ENCODE data around the gene KIAA0930.

GRCh38 chr22:45194686-45195085, 46.0 kb downstream of the KIAA0930 start:
- TF ChIP-seq CTCF (IDR thresholded peaks at IDR 0.05) (no peak), POLR2AphosphoS5 (IDR thresholded peaks at IDR 0.05) (no peak), POLR2A (IDR thresholded peaks at IDR 0.05) (no peak)
